ENCODE data around the gene INPP5D. TPM values are rescaled to one million over a fixed set of nuclear protein-coding genes. Genes with fewer than 3 reads are reported as not detected.

INPP5D gene
- polyA plus RNA-seq, 1 of the 3 experiments (the other 2 are of a cell fraction): 1.3 TPM

DNA sequence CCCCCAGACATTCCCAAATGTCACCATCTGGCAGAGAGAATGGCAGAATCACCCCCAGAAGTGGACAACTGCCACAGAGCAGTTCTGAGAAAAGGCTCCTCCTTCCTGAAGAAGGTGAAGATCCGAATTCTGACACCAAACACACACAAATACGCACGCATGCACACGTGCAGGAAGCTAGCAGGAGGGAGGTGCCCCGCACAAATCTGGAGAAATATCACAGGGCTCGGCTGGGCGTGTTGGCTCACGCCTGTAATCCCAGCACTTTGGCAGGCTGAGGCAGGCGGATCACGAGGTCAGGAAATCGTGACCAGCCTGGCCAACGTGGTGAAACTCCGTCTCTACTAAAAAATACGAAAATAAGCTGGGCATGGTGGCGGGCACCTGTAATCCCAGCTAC is 152.9 kb downstream of the INPP5D start (continued):
- TF ChIP-seq, protein P1, sequence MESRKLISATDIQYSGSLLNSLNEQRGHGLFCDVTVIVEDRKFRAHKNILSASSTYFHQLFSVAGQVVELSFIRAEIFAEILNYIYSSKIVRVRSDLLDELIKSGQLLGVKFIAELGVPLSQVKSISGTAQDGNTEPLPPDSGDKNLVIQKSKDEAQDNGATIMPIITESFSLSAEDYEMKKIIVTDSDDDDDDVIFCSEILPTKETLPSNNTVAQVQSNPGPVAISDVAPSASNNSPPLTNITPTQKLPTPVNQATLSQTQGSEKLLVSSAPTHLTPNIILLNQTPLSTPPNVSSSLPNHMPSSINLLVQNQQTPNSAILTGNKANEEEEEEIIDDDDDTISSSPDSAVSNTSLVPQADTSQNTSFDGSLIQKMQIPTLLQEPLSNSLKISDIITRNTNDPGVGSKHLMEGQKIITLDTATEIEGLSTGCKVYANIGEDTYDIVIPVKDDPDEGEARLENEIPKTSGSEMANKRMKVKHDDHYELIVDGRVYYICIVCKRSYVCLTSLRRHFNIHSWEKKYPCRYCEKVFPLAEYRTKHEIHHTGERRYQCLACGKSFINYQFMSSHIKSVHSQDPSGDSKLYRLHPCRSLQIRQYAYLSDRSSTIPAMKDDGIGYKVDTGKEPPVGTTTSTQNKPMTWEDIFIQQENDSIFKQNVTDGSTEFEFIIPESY (IDR thresholded peaks at IDR 0.05; ENCODE audit: borderline replicate concordance, low read depth): no peak
- TF ChIP-seq, protein P2, sequence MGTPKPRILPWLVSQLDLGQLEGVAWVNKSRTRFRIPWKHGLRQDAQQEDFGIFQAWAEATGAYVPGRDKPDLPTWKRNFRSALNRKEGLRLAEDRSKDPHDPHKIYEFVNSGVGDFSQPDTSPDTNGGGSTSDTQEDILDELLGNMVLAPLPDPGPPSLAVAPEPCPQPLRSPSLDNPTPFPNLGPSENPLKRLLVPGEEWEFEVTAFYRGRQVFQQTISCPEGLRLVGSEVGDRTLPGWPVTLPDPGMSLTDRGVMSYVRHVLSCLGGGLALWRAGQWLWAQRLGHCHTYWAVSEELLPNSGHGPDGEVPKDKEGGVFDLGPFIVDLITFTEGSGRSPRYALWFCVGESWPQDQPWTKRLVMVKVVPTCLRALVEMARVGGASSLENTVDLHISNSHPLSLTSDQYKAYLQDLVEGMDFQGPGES (IDR thresholded peaks at IDR 0.05; ENCODE audit: low read depth, low read length): no peak
- TF ChIP-seq PBX3 (IDR thresholded peaks at IDR 0.05): no peak
- TF ChIP-seq EP300 (IDR thresholded peaks at IDR 0.05; ENCODE audit: borderline replicate concordance in 1 of 2, low read depth in 1 of 2, low read length in 1 of 2): no peak
- no peak for TF ChIP-seq SIN3A (IDR thresholded peaks at IDR 0.05; ENCODE audit: borderline replicate concordance, low read depth, low read length)
- no peak for TF ChIP-seq RAD21 (IDR thresholded peaks at IDR 0.05; ENCODE audit: low read length)
- no peak for TF ChIP-seq POLR2AphosphoS5 (IDR thresholded peaks at IDR 0.05; ENCODE audit: low read depth, low read length)
- TF ChIP-seq MXI1 (IDR thresholded peaks at IDR 0.05; ENCODE audit: low read depth, low read length): no peak
- no peak for TF ChIP-seq GABPA (IDR thresholded peaks at IDR 0.05; ENCODE audit: low read depth)
- no peak for TF ChIP-seq NFIC (IDR thresholded peaks at IDR 0.05; ENCODE audit: borderline replicate concordance)
- no peak for TF ChIP-seq GATA2 (CRISPR knock-in tag; IDR thresholded peaks at IDR 0.05)
- TF ChIP-seq RCOR1 (IDR thresholded peaks at IDR 0.05; ENCODE audit: low read length): no peak
- TF ChIP-seq TEAD4 (IDR thresholded peaks at IDR 0.05; ENCODE audit: borderline replicate concordance, insufficient read depth): no peak
- no peak for TF ChIP-seq FOXJ3 (CRISPR knock-in tag; IDR thresholded peaks at IDR 0.05)
- TF ChIP-seq RXRA (IDR thresholded peaks at IDR 0.05; ENCODE audit: borderline replicate concordance, low read depth): no peak

DNA sequence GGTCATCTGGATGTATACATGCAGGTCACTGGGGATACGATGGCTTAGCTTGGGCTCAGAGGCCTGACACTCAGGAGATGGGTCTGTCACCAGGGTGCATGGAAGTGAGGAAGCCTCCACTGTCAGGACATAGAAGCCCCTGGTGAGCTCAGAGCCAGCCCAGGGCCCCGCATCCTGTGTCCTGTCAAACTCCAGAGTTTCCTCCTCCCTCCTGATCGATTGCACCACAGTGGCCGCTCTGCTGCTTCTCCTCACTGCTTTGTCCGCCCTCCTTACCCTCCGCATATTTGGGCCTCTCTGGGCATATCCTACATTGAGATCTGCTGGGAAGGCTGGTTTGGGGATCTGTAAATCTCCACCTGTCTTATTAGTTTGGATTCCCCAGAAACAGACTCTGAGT is 153.8 kb downstream of the INPP5D start:
- POLR2A ChIA-PET: no interaction called here
- H3K79me2 ChIP-seq (ENCODE audit: insufficient read depth): no peaks in the 10 kb centered on the region

More for the DNA sequence above, 153.8 kb downstream of the INPP5D start:
- DNase-seq: no peak
- CTCF ChIA-PET: no interaction called here
- Histone ChIP-seq H3K27me3 (ENCODE audit: insufficient read depth) (no peaks in the 10 kb centered on the region; the same call in 1 of the 2 replicates), H3K9me2 (no peaks in the 10 kb centered on the region), H3K4me1 (ENCODE audit: control insufficient read depth in 1 of 2, insufficient read depth in 2 of 2, low read depth in 1 of 2, low read length in 1 of 2) (peaks cover 4 to 22% of the 10 kb centered on the region in 2 experiments; a peak in 3 of 4 replicates), H3K9me3 (no peaks in the 10 kb centered on the region), H3K4me3 (ENCODE audit: low read depth in 2 of 2, low read length in 1 of 2) (no peak overlapping the region), H4K20me1 (ENCODE audit: insufficient read depth) (peaks cover 13% of the 10 kb centered on the region; the same call in 1 of the 2 replicates), H2AFZ (ENCODE audit: low read depth) (no peak overlapping the region), H3K4me2 (no peak overlapping the region), H3K9ac (no peak overlapping the region), H3K27ac (ENCODE audit: low read depth in 2 of 2, low read length in 1 of 2) (no peak overlapping the region), H3F3A (replicated peaks; ENCODE audit: insufficient read depth) (peaks cover 13% of the 10 kb centered on the region), H3K36me3 (replicated peaks in 1 of 2; ENCODE audit: control insufficient read depth in 1 of 2, insufficient read depth in 2 of 2, low read length in 1 of 2) (no peaks in the 10 kb centered on the region)
- 96% methylated on average over 5 of the region's 6 CpGs for WGBS (ENCODE audit: low lambda C conversion rate)
- TF ChIP-seq CHD2 (IDR thresholded peaks at IDR 0.05; ENCODE audit: low read length, partially characterized antibody): no peak
- TF ChIP-seq TCF12 (IDR thresholded peaks at IDR 0.05): no peak
- no peak for TF ChIP-seq TAF1 (IDR thresholded peaks at IDR 0.05; ENCODE audit: borderline replicate concordance, low read depth, low read length)
- TF ChIP-seq EP300 (IDR thresholded peaks at IDR 0.05; ENCODE audit: borderline replicate concordance in 1 of 2, low read depth in 1 of 2, low read length in 1 of 2): no peak
- no peak for TF ChIP-seq EZH2phosphoT487 (IDR thresholded peaks at IDR 0.05; ENCODE audit: borderline replicate concordance, low read depth)
